Measurements from ENCODE around the gene SNRNP70. TPM values are rescaled to one million over a fixed set of nuclear protein-coding genes. Genes with fewer than 3 reads are reported as not detected.

Gene SNRNP70
- total and polyA plus RNA-seq, 2 of the 13 experiments (the other 11 are each of a cell fraction or from before 2014, with no cell fraction given), result 150 to 210 TPM

GRCh38 chr19:49118565-49119410 is 33.5 kb downstream of the SNRNP70 start, which contains the start of gene C19orf73 (continued):
- TF ChIP-seq, protein P1, sequence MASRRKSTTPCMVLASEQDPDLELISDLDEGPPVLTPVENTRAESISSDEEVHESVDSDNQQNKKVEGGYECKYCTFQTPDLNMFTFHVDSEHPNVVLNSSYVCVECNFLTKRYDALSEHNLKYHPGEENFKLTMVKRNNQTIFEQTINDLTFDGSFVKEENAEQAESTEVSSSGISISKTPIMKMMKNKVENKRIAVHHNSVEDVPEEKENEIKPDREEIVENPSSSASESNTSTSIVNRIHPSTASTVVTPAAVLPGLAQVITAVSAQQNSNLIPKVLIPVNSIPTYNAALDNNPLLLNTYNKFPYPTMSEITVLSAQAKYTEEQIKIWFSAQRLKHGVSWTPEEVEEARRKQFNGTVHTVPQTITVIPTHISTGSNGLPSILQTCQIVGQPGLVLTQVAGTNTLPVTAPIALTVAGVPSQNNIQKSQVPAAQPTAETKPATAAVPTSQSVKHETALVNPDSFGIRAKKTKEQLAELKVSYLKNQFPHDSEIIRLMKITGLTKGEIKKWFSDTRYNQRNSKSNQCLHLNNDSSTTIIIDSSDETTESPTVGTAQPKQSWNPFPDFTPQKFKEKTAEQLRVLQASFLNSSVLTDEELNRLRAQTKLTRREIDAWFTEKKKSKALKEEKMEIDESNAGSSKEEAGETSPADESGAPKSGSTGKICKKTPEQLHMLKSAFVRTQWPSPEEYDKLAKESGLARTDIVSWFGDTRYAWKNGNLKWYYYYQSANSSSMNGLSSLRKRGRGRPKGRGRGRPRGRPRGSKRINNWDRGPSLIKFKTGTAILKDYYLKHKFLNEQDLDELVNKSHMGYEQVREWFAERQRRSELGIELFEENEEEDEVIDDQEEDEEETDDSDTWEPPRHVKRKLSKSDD (CRISPR knock-in tag; IDR thresholded peaks at IDR 0.05; ENCODE audit: low read depth), result peak; percentile 89
- TF ChIP-seq TCF7L2 (IDR thresholded peaks at IDR 0.05; ENCODE audit: low read depth, low read length) (no peak), ZFAT (CRISPR knock-in tag; conservative IDR thresholded peaks at IDR 0.05) (no peak), RFX5 (IDR thresholded peaks at IDR 0.05; ENCODE audit: low read depth, low read length) (no peak), JDP2 (CRISPR knock-in tag; IDR thresholded peaks at IDR 0.05; ENCODE audit: borderline replicate concordance) (no peak), ZNF83 (CRISPR knock-in tag; IDR thresholded peaks at IDR 0.05; ENCODE audit: borderline replicate concordance) (no peak), E2F2 (CRISPR knock-in tag; IDR thresholded peaks at IDR 0.05; ENCODE audit: borderline replicate concordance) (peak; percentile 81), GFI1 (CRISPR knock-in tag; IDR thresholded peaks at IDR 0.05; ENCODE audit: borderline replicate concordance) (no peak), PBX2 (CRISPR knock-in tag; IDR thresholded peaks at IDR 0.05) (peak; percentile 81), CREB1 (IDR thresholded peaks at IDR 0.05) (peak; percentile 76), CREB1 (CRISPR knock-in tag; IDR thresholded peaks at IDR 0.05) (no peak), ZFP62 (CRISPR knock-in tag; IDR thresholded peaks at IDR 0.05) (no peak), RAD21 (CRISPR knock-in tag; IDR thresholded peaks at IDR 0.05) (peak; percentile 77), JUNB (CRISPR knock-in tag; IDR thresholded peaks at IDR 0.05; ENCODE audit: borderline replicate concordance) (no peak)
- TF ChIP-seq, protein P2, sequence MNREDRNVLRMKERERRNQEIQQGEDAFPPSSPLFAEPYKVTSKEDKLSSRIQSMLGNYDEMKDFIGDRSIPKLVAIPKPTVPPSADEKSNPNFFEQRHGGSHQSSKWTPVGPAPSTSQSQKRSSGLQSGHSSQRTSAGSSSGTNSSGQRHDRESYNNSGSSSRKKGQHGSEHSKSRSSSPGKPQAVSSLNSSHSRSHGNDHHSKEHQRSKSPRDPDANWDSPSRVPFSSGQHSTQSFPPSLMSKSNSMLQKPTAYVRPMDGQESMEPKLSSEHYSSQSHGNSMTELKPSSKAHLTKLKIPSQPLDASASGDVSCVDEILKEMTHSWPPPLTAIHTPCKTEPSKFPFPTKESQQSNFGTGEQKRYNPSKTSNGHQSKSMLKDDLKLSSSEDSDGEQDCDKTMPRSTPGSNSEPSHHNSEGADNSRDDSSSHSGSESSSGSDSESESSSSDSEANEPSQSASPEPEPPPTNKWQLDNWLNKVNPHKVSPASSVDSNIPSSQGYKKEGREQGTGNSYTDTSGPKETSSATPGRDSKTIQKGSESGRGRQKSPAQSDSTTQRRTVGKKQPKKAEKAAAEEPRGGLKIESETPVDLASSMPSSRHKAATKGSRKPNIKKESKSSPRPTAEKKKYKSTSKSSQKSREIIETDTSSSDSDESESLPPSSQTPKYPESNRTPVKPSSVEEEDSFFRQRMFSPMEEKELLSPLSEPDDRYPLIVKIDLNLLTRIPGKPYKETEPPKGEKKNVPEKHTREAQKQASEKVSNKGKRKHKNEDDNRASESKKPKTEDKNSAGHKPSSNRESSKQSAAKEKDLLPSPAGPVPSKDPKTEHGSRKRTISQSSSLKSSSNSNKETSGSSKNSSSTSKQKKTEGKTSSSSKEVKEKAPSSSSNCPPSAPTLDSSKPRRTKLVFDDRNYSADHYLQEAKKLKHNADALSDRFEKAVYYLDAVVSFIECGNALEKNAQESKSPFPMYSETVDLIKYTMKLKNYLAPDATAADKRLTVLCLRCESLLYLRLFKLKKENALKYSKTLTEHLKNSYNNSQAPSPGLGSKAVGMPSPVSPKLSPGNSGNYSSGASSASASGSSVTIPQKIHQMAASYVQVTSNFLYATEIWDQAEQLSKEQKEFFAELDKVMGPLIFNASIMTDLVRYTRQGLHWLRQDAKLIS (CRISPR knock-in tag; IDR thresholded peaks at IDR 0.05), result no peak
